NCI-H69 (cell line): ENCODE data around the gene LRBA.

ENCODE experiments used
- DNase-seq: peaks from one replicate; lab custom pipeline; 2025; lab: John Stamatoyannopoulos, UW

LRBA gene

DNA sequence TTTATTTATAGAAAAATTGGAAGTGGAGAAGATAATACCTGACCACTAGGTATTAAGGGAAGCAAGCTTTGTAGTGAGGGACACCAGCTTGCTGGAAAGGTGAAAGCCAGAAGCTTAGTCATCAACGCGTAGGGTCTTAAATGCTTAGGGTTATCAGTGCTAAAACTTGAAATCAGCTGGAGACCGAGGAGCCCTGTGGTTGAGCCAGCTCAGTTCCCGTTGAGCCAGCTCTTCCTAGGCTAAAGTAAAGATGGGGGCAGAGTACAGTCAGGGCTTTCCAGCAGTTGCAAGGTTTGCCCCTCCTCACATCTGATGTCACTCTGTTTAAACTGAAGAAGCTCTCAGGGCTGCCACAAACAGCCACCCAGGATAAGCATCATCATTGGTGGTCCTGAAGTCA lies 696.1 kb downstream of the LRBA start:
- peak; percentile 49 for DNase-seq

DNA sequence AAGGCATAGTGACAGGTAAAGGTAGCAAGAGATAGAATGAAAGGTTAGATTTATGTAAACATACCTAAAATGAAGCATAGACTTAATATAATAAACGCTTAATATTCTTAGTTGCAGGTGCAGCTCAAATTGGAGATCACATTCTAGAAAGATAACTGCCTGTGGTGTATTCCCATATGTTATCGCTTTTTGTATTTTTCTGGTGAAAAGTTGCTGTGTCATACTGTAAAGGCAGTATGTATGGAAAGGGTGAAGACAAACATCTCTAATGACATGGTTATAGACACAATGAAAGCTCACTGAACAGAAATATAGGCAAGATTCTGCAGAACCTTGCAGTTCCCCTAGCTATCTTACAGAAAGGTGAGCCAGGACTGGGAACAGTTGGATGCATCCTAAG lies 696.6 kb downstream of the LRBA start:
- peak; percentile 49 for DNase-seq

DNA sequence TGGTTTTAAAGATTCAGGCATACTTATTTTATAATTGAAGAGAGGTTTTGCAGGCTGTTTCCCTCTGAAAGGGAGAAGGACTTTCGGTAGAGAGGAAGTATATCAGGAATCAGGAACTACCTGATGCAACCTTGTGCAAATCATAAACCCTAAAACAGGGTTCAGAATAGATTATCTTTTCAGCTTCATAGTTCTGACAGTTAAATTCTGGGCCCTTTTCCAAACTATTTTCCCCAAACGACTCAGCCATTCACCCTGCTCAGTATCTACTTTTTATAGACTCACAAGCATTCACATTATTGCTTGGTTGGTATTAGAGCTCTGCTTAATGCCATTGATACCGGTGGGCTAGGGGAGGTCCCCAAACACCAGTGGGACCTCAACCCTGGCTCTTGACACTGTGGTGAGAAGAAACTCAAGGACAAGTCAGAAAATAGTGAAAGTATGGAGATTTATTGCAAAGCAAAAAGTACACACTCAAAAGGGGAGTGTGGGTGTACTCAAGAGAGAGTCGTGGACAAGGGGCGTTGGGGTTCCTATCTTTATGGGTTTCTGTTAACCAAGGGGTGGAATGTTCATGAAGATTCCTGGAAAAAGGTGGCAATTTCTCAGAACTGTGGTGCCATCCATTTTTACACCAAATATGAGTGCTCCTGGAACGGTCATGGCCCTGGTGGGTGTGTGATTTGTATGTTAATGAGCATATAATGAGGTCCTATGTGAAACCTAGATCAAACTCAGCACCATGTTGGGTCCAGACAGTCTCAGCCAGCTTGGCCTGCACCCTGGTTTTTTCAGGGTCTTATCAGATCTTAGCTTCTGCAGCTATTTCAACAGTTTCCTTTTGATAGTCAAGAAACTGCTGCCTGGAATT lies 698.5 kb downstream of the LRBA start:
- DNase-seq = peak; percentile 3

DNA sequence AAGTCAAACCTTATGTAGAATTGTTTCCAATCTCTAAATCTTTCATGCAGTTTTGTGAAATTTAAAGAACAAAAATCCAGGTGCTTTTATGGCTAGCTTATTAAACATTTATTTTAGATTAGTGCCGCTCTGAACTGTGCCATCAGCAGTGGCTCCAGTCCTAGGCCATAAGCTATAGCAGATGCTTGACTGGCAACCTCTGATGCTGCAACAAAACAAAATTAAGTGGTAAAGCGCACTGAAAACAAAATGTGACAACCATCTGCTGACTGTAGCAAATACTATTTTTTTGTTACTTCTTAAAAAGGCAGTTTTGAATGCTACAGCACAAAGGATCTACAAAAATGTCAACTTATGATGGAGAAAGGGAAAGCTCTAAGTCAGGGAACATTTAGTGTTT lies 699.4 kb downstream of the LRBA start:
- DNase-seq = no peak

DNA sequence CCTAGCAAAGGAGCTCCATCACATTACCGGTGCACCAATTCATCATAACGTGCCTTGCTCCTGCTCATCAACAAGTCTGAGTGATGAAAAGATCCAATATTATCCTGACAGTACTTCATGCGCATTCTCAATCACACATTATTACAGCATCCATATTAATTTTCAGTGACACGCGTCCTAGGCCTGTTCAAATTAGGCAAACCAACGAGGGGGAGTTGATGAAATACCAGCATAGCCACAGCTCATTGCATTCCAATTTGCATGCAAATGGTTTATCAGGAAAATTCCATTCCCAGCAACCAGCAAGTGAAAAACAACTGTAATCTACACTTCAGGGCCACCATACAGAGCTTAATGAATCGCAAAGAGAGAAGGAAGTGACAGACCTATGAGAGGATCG lies 699.9 kb downstream of the LRBA start:
- no peak for DNase-seq

DNA sequence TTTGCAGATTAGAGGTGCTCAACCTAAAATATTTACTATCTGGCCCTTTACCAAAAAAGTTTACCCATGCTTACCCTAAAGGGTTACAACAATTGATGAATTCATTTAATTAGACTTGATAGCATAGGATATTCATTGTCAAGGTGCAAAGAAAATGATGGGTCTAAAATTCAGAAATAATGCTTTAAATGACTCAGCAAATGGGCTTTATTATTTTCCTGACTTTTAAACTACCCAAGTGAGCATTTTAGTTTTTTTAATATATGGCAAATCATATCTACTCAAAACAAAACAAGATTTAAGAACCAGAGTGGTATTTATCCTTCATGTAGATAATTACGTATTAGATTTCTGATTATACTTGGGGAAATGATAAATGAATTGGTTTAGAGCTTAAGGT lies 701.1 kb downstream of the LRBA start:
- no peak for DNase-seq

DNA sequence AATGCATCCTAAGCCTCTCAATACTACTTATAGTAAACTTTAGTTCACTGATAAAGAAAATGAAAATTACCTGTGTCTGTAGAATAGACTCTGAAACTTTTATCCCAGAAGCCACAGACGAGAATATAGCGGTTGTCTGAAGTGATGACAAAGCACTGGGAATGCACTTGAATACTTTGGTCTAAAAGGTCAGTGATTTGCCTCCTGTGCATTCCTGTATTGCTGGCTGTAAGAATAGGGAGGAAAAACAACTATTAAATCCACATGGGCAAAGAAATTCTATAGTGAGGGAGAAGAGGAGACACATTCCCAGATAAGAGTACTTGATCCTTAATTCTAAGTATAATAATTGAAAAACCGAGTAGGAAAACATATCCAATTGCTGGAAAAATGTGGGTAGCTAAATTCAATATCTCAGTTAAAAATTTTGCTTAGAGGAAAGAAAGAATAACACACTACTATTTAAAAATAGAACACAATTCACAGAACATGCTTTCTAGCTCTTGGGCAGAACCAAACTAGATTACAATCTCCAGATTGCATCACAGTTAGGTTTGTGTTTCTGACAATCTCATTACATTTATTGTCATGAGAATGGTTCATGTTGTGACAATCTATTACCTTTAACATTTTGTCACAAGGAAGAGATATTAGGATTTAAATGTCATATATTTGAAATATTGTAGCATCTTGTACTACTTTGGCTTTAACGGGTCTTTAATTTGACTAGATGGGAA lies 704.8 kb downstream of the LRBA start:
- DNase-seq = no peak

DNA sequence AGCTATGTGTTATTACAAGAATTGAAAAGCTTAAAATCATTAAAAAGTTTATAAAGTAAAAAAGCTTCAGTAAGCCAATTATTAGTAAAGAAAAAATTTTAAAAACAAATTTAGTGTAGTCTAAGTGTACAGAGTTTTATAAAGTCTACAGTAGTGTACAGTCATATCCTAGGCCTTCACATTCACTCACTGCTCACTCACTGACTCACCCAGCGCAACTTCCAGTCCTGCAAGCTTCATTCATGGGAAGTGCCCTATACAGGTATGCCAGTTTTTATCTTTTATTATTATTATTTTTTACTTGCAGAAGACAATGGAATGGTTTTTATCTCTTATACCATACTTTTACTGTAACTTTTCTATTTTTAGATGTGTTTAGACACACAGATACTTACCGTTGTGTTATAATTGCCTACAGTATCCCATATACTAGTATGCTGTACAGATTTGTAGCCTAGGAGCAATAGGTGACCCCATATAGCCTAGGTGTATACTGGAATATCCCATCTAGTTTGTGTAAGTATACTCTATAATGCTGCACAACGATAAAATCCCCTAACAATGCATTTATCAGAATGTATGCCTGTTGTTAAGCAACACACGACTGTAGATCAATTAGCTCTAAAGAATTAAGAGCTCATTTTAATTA lies 706.1 kb downstream of the LRBA start:
- no peak for DNase-seq

DNA sequence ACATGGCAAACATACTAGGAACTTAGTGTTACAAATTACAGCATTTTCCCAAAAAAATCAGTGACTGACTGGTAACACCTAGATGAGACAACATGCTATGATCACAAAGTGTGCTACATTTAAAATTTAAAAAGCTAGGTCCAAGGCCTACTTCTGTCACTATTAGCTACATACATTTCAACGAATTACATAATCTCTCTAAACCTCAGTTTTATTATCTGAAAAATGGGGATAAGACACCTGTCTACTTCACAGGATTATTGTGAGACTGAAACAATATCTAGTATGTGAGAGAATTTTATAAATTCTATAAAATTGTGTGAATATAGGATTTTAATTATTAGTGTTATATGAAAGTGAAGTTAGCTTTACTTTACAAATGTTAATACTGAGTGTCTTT lies 708.4 kb downstream of the LRBA start:
- DNase-seq = no peak

DNA sequence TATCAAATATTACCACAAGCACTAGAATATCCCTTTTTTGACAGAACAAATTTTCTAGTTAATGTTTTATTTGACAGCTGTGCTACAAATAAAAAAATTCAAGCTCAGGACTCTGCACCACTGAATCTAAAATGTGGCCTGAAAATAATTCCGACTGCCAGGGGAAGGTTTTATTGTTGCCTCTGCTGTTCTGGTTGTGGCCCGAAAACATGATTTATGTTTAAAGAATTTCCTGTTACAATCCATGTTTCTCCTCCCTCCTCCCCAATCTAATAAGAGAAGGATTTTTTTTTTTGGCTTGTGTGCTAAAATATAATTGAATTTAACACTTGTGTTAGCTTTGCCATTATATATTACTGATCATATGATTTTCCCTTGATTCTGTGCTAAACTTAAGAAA lies 709.1 kb downstream of the LRBA start:
- DNase-seq = no peak

DNA sequence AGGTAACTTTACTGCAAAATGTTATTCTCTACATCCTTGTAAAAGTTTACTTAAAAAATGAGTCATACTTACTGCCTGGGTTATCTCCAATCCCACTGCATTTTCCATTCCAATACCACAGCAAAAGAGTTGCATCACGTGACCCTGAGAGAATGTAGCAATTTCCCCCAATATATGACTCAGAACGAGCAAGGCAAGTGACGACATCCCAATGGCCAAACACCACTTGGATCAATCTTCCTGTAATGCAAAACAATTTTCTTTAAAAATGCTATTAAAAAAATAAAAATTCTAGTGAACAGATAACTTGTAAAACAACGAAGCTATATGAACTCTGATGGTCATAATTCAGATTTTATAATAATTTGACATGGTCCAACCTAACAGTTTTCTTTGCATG lies 712.5 kb downstream of the LRBA start:
- DNase-seq = no peak

DNA sequence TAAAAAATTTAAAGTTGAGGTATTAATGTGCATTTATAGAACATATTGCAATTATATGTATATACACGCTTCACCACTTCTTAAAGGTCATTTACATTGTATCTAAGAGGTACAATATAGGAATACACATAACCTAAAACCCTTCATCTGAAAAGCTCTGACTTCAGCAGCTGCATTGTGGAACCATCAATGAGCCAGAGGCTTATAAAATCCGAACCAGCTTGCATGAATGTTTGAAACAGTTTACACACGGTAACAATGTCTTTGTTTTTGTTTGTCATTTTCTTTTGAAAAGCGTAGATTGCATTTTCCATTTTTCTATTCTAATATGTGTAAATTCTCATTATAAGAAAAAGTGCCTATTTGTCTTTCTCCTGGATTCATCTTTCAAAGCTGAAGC lies 715.3 kb downstream of the LRBA start:
- peak; percentile 59 for DNase-seq

DNA sequence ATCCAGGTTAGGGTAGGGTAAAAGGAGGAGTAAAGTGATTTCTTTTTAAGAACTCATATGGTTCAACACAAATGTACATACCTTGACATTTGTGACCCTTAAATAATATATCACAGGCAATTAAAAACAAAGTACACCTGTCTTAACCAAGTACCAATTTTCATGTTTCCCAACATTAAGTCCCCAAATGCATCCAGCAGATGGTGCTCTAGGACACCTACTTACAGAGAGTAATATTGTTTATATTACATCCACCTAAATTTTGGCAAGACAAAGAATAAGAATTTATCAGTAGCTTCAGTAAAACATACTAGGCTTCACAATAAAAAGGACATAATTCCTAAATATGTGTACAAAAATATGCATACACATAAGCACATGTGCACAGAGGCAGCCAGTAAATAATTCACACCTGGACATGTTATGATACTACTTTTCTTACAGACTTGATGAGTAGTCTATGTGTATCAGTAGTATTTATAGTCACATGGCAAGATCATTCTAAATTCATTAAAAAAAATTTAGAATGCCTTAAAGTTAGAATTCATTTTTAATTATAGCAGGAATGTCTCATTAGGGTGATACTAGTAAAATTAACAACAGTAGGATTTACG lies 717.1 kb downstream of the LRBA start:
- peak; percentile 82 for DNase-seq

DNA sequence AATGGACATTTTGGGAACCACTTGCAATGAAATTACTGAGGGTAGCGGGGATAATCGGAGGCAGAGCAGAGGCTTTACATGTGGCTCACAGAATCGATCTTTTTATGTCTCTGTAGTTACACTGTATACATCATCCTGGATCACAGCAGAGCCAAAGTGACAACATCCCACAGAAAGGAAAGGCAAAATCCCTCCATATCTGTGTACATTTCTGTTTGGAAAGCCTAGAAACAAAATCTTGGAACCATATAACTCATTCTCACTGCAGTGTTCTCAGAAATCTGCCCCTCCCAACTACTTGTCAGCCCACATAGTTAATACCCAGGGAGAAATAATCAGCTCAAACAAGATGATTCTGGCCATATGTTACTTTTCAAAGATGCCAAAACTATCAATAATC lies 725.2 kb downstream of the LRBA start:
- no peak for DNase-seq

DNA sequence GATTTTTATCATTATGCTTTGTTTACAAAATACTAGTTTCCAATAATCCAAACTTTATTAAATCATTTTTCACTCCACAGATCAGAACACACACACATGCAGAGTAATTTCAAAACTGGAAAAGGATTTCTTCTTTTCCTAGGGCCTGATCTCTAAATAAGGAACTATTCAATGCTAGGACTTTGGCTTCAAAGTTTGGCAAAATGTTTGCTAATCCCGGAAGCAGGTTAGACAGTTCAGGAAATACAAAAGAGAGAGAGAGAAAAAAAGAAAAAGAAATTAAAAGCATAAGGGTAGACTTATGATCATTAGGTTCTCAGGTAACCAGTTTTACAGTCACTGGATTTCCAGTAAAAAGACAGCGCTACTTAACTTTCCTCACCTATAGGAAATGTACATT lies 725.9 kb downstream of the LRBA start:
- no peak for DNase-seq

DNA sequence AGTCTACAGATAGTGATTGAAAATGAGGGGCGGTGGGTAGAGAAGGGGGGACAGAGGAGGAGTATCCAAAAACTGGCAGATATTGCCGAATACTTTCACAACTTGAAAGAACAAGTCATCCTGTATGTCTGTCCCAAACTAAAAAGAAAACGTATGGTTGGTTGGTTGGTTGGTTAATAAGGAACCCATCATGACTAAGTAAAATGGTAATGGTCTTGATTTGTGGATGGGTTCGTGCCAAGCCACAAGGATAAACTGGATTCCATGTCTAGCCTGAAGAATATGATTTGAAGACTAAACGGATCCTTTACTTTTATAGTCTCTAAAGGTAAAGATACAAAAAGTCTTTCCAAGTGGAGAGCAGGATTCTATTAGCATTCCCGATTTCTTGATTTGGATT lies 728.4 kb downstream of the LRBA start:
- no peak for DNase-seq

DNA sequence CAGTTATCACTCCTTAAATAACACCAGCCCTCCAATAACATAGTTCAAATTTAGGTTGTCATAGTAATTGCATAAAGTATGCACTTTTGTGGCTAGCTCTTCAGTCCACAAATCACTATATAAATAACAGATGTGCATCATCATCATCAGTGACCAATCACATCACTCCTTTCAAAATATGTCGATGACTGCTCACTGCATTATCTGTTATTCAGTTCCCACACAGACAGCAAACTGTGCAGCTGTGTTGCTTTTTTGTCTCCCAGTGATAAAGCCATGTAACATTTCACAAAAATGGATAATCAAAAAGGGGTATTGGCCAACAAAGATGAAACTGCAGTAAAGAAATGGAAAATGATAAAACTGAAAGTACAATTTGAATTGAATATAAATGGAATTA lies 731.4 kb downstream of the LRBA start:
- DNase-seq = no peak

DNA sequence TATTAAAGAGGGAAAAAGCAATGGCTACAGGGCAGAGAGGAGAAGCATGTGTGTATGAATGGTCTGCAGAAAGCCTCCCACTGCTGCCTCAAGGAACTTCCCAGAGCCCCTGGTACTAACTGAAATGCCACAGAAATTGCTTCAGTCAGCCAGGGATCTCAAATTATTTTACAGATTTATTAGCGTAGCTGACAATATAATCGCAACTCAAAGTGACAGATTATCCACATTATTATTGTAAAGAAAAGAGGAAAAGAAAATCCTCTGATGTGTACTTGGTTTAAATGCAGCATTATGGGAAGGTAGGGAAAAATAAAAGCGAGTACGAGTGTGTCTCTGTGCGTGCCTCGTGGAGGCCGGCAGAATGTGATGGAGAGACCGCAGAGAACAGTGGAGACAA lies 734.1 kb downstream of the LRBA start:
- DNase-seq = no peak

DNA sequence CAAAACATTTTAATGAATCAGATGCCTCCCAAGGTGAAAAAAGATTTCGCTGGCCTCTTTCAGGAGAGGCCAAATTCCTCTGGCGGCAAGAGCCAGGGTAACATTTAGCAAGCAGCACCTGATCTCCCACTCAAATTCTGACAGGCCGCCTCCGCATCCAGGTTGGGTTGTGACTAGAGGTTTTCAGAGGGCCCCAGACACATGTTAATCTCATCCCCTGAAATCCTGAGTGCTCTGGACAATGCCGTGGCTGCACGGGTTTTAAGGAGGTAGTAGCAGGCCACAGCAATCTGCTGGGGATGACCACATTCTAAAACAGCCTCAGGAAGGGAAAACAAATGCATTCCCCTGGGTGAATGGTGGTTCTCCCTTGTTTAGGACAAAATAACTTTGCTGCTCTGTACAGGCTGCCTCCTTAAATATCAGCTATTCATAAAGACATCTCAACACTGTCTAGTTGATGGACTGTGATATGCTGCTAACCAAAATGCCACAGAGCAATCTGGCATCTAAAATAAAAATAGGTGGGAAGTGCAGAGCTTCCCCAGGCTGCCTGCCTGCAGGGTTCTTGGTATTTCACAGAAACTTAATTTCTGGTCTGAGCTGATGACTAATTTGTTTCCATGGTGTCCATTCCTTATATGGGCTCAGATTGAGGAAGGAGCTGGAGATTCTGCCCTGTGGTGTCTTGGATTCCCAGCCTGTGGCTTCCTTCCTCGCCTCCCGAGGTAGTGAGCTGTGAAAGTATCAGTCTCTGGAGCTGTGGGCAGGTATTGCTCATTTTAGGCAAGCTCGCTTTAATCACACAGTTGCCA lies 734.8 kb downstream of the LRBA start:
- DNase-seq = peak; percentile 11

DNA sequence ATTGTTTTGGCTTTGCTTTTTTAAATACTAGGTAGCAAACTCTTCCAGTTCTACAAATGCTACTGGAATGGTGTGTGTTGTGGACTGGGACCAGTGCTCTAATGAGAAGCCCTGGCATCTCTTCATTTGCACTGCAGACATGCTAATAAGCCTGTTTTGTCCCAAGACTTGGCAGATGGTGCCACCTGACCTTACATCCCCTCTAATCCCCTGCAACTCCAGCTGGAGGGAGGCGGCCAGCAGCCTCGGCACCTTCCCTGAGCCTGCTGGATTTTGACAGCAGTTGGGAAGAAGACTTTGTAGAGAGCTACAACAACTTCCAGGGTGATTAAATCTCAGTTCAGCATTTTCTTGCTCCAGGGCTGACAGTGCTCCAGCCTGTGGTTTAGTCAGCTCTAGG lies 736.9 kb downstream of the LRBA start:
- peak; percentile 28 for DNase-seq

DNA sequence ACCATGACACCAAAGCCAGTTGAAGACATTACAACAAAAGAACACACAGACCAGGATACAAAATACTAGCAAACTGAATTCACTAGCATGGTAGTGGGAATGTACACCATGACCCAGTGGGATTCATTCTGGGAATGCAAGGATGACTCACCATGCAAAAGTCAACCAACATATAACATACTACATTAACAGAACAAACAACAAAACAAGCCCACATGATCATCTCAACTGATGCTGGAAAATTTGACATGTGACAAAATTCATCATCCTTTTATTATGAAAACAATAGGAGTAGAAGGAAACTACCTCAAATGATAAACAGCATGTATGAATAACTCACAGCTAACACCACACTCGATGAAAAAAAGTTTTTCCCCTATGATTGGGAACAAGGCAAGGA lies 746.6 kb downstream of the LRBA start:
- no peak for DNase-seq

DNA sequence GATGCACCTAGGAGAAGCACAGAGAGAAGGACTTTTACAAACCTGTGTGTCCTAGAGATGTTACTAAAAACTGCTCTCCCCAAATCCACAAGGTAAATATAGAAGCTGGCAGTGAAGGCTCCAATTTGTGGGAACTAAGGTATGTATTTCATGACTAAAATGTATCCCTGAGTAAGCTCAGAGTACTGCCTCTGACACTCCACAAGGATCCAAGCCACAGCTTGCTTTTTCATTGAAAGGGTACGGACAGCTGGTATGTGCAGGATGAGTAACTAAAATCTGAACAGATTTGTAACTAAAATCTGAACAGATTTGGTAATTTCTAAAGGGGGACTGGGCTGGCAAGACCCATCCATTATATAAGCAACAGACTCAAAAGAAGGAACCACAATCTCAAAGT lies 749.3 kb downstream of the LRBA start:
- no peak for DNase-seq
